ENCODE results near the gene TRIM65.
"Not testable (repeated sequence)": the region's sequence is repeated elsewhere in the genome, so short reads cannot be mapped to it uniquely, and the experiment has no call there.

- not testable (repeated sequence) for TF ChIP-seq BHLHE40 (IDR thresholded peaks at IDR 0.05; ENCODE audit: borderline replicate concordance); LEF1 (IDR thresholded peaks at IDR 0.05; ENCODE audit: borderline replicate concordance); ELF4 (IDR thresholded peaks at IDR 0.05); SP1 (IDR thresholded peaks at IDR 0.05); NFRKB (IDR thresholded peaks at IDR 0.05); L3MBTL2 (conservative IDR thresholded peaks at IDR 0.05); FOXM1 (IDR thresholded peaks at IDR 0.05; ENCODE audit: borderline replicate concordance); TARDBP (IDR thresholded peaks at IDR 0.05); SUZ12 (IDR thresholded peaks at IDR 0.05); FOXA1 (IDR thresholded peaks at IDR 0.05)
Measured at GRCh38 chr17:75864887-75865286, 31.9 kb downstream of the TRIM65 start.
